HL-60 (cell line): Measurements from ENCODE around the gene LDLRAD3.

ENCODE experiments used
- DNase-seq, 2 experiments: peaks; one replicate each; pipeline ENCODE4 v3.0.0-alpha.2; 2010 to 2020; ENCODE audit warnings: low read depth in 1 of 2, low spot score in 1 of 2
- H3K27ac ChIP-seq: fragments of 250-450 bp; sonication (Bioruptor Pico); replicated peaks from 2 replicates; pipeline ENCODE4 v1.5.1; 2020; ENCODE audit warnings: mild to moderate bottlenecking, moderate library complexity
- H3K27me3 ChIP-seq: fragments of 250-450 bp; sonication (Bioruptor Pico); 2 replicates; pipeline ENCODE4 v1.5.1; 2021; ENCODE audit warnings: mild to moderate bottlenecking, moderate library complexity; ENCODE audit not compliant: insufficient read depth, poor library complexity, severe bottlenecking
- H3K4me3 ChIP-seq: replicated peaks from 2 replicates; pipeline ENCODE4 v1.5.1; 2011; ENCODE audit warnings: mild to moderate bottlenecking, control low read depth, low read length; ENCODE audit not compliant: insufficient read depth
- GABPA ChIP-seq: IDR thresholded peaks from 2 replicates; pipeline ENCODE4 v1.6.1; 2012; ENCODE audit warnings: low read depth
- POLR2AphosphoS5 ChIP-seq: IDR thresholded peaks from 2 replicates; pipeline ENCODE4 v1.6.1; 2012; ENCODE audit warnings: low read depth
- SPI1 ChIP-seq: IDR thresholded peaks from 2 replicates; pipeline ENCODE4 v1.6.1; 2012; ENCODE audit warnings: low read depth, mild to moderate bottlenecking, borderline replicate concordance
- TF ChIP-seq, protein P1 (sequence below): IDR thresholded peaks from one replicate; pipeline ENCODE4 v1.5.1; 2011; ENCODE audit warnings: low read length, control low read depth, inconsistent platforms; ENCODE audit not compliant: insufficient read depth
- TF ChIP-seq, protein P2 (sequence below): IDR thresholded peaks from 2 replicates; pipeline ENCODE4 v1.6.1; 2012; ENCODE audit warnings: low read depth; ENCODE audit not compliant: insufficient replicate concordance

The LDLRAD3 gene

GRCh38 chr11:36027731-36028130 lies 83.9 kb downstream of the LDLRAD3 start:
- no peak for DNase-seq
- no peak overlapping the region for H3K27ac ChIP-seq
- TF ChIP-seq, protein P1, sequence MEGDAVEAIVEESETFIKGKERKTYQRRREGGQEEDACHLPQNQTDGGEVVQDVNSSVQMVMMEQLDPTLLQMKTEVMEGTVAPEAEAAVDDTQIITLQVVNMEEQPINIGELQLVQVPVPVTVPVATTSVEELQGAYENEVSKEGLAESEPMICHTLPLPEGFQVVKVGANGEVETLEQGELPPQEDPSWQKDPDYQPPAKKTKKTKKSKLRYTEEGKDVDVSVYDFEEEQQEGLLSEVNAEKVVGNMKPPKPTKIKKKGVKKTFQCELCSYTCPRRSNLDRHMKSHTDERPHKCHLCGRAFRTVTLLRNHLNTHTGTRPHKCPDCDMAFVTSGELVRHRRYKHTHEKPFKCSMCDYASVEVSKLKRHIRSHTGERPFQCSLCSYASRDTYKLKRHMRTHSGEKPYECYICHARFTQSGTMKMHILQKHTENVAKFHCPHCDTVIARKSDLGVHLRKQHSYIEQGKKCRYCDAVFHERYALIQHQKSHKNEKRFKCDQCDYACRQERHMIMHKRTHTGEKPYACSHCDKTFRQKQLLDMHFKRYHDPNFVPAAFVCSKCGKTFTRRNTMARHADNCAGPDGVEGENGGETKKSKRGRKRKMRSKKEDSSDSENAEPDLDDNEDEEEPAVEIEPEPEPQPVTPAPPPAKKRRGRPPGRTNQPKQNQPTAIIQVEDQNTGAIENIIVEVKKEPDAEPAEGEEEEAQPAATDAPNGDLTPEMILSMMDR, result no peak
- TF ChIP-seq POLR2AphosphoS5 (no peak), GABPA (no peak), SPI1 (no peak)
- TF ChIP-seq, protein P2, sequence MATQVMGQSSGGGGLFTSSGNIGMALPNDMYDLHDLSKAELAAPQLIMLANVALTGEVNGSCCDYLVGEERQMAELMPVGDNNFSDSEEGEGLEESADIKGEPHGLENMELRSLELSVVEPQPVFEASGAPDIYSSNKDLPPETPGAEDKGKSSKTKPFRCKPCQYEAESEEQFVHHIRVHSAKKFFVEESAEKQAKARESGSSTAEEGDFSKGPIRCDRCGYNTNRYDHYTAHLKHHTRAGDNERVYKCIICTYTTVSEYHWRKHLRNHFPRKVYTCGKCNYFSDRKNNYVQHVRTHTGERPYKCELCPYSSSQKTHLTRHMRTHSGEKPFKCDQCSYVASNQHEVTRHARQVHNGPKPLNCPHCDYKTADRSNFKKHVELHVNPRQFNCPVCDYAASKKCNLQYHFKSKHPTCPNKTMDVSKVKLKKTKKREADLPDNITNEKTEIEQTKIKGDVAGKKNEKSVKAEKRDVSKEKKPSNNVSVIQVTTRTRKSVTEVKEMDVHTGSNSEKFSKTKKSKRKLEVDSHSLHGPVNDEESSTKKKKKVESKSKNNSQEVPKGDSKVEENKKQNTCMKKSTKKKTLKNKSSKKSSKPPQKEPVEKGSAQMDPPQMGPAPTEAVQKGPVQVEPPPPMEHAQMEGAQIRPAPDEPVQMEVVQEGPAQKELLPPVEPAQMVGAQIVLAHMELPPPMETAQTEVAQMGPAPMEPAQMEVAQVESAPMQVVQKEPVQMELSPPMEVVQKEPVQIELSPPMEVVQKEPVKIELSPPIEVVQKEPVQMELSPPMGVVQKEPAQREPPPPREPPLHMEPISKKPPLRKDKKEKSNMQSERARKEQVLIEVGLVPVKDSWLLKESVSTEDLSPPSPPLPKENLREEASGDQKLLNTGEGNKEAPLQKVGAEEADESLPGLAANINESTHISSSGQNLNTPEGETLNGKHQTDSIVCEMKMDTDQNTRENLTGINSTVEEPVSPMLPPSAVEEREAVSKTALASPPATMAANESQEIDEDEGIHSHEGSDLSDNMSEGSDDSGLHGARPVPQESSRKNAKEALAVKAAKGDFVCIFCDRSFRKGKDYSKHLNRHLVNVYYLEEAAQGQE, result no peak
- H3K27me3 ChIP-seq, result no peaks in the 10 kb centered on the region
- H3K4me3 ChIP-seq, result no peak overlapping the region

GRCh38 chr11:36029616-36030015 lies 85.8 kb downstream of the LDLRAD3 start:
- H3K4me3 ChIP-seq, result no peak overlapping the region
- DNase-seq, result no peak
- H3K27me3 ChIP-seq, result no peaks in the 10 kb centered on the region
- no peak overlapping the region for H3K27ac ChIP-seq
- no peak for TF ChIP-seq SPI1
- TF ChIP-seq, protein P1, result no peak

- Histone ChIP-seq H3K27ac (no peak overlapping the region), H3K4me3 (no peak overlapping the region), H3K27me3 (no peaks in the 10 kb centered on the region)
- no peak for DNase-seq
- TF ChIP-seq, protein P2, result no peak
- TF ChIP-seq GABPA (no peak), SPI1 (no peak), POLR2AphosphoS5 (no peak)
- TF ChIP-seq, protein P1, result no peak
Observed at GRCh38 chr11:36030731-36031281, 86.9 kb downstream of the LDLRAD3 start.
